ENCODE measurements around the gene EHMT1. TPM values are rescaled to one million over a fixed set of nuclear protein-coding genes. Genes with fewer than 3 reads are reported as not detected.

EHMT1 gene
- 10 to 100 TPM in 5 of 6 donors, 1 to 10 TPM in 1; 6.7 to 45.0 (median 31.5) TPM for polyA plus RNA-seq (ENCODE audit: low read depth in 6 of 6)

GRCh38 chr9:137618105-137619067 lies at the start of gene EHMT1:
Gene EHMT1, plus strand, starts transcription at chr9:137619005. Its CDS starts 24 bp downstream, at chr9:137619029.
- H3K36me3 Mint-ChIP-seq: no peaks in the 10 kb centered on the region
- H3K4me3 Mint-ChIP-seq: peak within 1 kb of the TSS; percentile 85 to 97 (median 94)
- ATAC-seq (ENCODE audit: low read depth in 2 of 2): peak; percentile 81 to 84

GRCh38 chr9:137569609-137570203 lies 49.1 kb upstream of the EHMT1 start:
- H3K27ac Mint-ChIP-seq: peak overlapping the region in 1 of 6 donors; percentile 67
- peaks cover 14 to 25% (median 25%) of the 10 kb centered on the region in 3 donors for H3K4me1 Mint-ChIP-seq

More at GRCh38 chr9:137618105-137619067, at the start of gene EHMT1:
- peaks cover 0 to 2% (median 0%) of the 10 kb centered on the region in 7 donors for H3K9me3 Mint-ChIP-seq
- peaks cover 23 to 48% (median 42%) of the 10 kb centered on the region in 3 donors for H3K4me1 Mint-ChIP-seq
- peak; percentile 94 for DNase-seq
- no peaks in the 10 kb centered on the region for H3K27me3 Mint-ChIP-seq
- peak within 1 kb of the TSS; percentile 85 to 97 (median 90) for H3K27ac Mint-ChIP-seq

GRCh38 chr9:137570566-137570965 lies 48.2 kb upstream of the EHMT1 start:
- Mint-ChIP-seq H3K36me3 (peaks cover 15 to 16% of the 10 kb centered on the region in 2 donors), H3K9me3 (peaks cover 0 to 2% (median 0%) of the 10 kb centered on the region in 7 donors), H3K27ac (peak overlapping the region in 5 of 6 donors; percentile 59 to 91 (median 76)), H3K27me3 (no peaks in the 10 kb centered on the region), H3K4me3 (peak overlapping the region in 2 of 8 donors; percentile 32 to 44), H3K4me1 (peaks cover 18 to 31% (median 29%) of the 10 kb centered on the region in 3 donors)
- ATAC-seq (ENCODE audit: low read depth in 2 of 2): no peak
- no peak for DNase-seq

More at GRCh38 chr9:137569609-137570203, 49.1 kb upstream of the EHMT1 start:
- DNase-seq: no peak
- no peak overlapping the region for H3K4me3 Mint-ChIP-seq
- peaks cover 8 to 9% of the 10 kb centered on the region in 2 donors for H3K36me3 Mint-ChIP-seq
- H3K9me3 Mint-ChIP-seq: peaks cover 0 to 2% (median 0%) of the 10 kb centered on the region in 7 donors
- H3K27me3 Mint-ChIP-seq: no peaks in the 10 kb centered on the region
- no peak for ATAC-seq (ENCODE audit: low read depth in 2 of 2)

- Mint-ChIP-seq H3K4me3 (no peak overlapping the region), H3K9me3 (no peaks in the 10 kb centered on the region), H3K36me3 (peaks cover 17 to 19% of the 10 kb centered on the region in 2 donors), H3K27ac (no peak overlapping the region), H3K4me1 (peaks cover 36 to 50% (median 38%) of the 10 kb centered on the region in 3 donors), H3K27me3 (no peaks in the 10 kb centered on the region)
- DNase-seq: no peak
- ATAC-seq (ENCODE audit: low read depth in 2 of 2): no peak
These were observed 44.6 kb upstream of the EHMT1 start for GRCh38 chr9:137574192-137574591.

GRCh38 chr9:137575364-137575715 lies 43.5 kb upstream of the EHMT1 start:
- Mint-ChIP-seq H3K4me3 (peak overlapping the region in 1 of 8 donors; percentile 75), H3K4me1 (peaks cover 31 to 50% (median 41%) of the 10 kb centered on the region in 3 donors), H3K36me3 (peaks cover 17 to 19% of the 10 kb centered on the region in 2 donors), H3K27me3 (no peaks in the 10 kb centered on the region), H3K9me3 (no peaks in the 10 kb centered on the region), H3K27ac (peak overlapping the region in 1 of 6 donors; percentile 37)
- ATAC-seq (ENCODE audit: low read depth in 2 of 2): no peak
- DNase-seq: no peak

- DNase-seq (no peak), ATAC-seq (ENCODE audit: low read depth in 2 of 2) (no peak)
- Mint-ChIP-seq H3K4me1 (peaks cover 25 to 45% (median 35%) of the 10 kb centered on the region in 3 donors), H3K27me3 (no peaks in the 10 kb centered on the region), H3K9me3 (no peaks in the 10 kb centered on the region), H3K36me3 (peaks cover 17 to 19% of the 10 kb centered on the region in 2 donors), H3K4me3 (peak overlapping the region in 5 of 8 donors; percentile 36 to 75 (median 67)), H3K27ac (peak overlapping the region in 2 of 6 donors; percentile 37 to 47)
These were observed 42.9 kb upstream of the EHMT1 start for GRCh38 chr9:137575716-137576411.

GRCh38 chr9:137578518-137579258 lies 40.1 kb upstream of the EHMT1 start, which contains the start of gene DPH7:
Gene DPH7, minus strand, starts transcription at chr9:137578925. Its CDS starts 148 bp downstream, at chr9:137578777.
- no peaks in the 10 kb centered on the region for H3K27me3 Mint-ChIP-seq
- DNase-seq (peak; percentile 94), ATAC-seq (ENCODE audit: low read depth in 2 of 2) (peak; percentile 98 to 99)
- H3K27ac Mint-ChIP-seq: peak within 1 kb of the TSS in 4 of 6 donors; percentile 34 to 85 (median 63)
- H3K4me3 Mint-ChIP-seq: peak within 1 kb of the TSS; percentile 76 to 93 (median 84)
- H3K9me3 Mint-ChIP-seq: no peaks in the 10 kb centered on the region
- peaks cover 21 to 40% (median 34%) of the 10 kb centered on the region in 3 donors for H3K4me1 Mint-ChIP-seq
- H3K36me3 Mint-ChIP-seq: peaks cover 8 to 12% of the 10 kb centered on the region in 2 donors

- no peak for DNase-seq
- no peak for ATAC-seq (ENCODE audit: low read depth in 2 of 2)
- peak overlapping the region in 3 of 6 donors; percentile 34 to 85 (median 79) for H3K27ac Mint-ChIP-seq
These were observed 39.6 kb upstream of the EHMT1 start for GRCh38 chr9:137579259-137579604.

GRCh38 chr9:137580209-137580953 lies 38.4 kb upstream of the EHMT1 start:
- no peaks in the 10 kb centered on the region for H3K27me3 Mint-ChIP-seq
- ATAC-seq (ENCODE audit: low read depth in 2 of 2) (no peak), DNase-seq (no peak)
- H3K36me3 Mint-ChIP-seq: peaks cover 4 to 7% of the 10 kb centered on the region in 2 donors
- H3K4me1 Mint-ChIP-seq: peaks cover 16 to 33% (median 32%) of the 10 kb centered on the region in 3 donors
- no peak overlapping the region for H3K27ac Mint-ChIP-seq
- no peaks in the 10 kb centered on the region for H3K9me3 Mint-ChIP-seq
- peak overlapping the region in 2 of 8 donors; percentile 50 to 85 for H3K4me3 Mint-ChIP-seq

More at GRCh38 chr9:137579259-137579604, 39.6 kb upstream of the EHMT1 start:
- Mint-ChIP-seq H3K4me3 (peak overlapping the region; percentile 72 to 90 (median 84)), H3K9me3 (no peaks in the 10 kb centered on the region), H3K4me1 (peaks cover 21 to 40% (median 34%) of the 10 kb centered on the region in 3 donors), H3K36me3 (peaks cover 8 to 12% of the 10 kb centered on the region in 2 donors), H3K27me3 (no peaks in the 10 kb centered on the region)

- no peaks in the 10 kb centered on the region for H3K9me3 Mint-ChIP-seq
- DNase-seq (no peak), ATAC-seq (ENCODE audit: low read depth in 2 of 2) (no peak)
- H3K4me1 Mint-ChIP-seq: peaks cover 12 to 28% (median 26%) of the 10 kb centered on the region in 3 donors
- peak overlapping the region in 1 of 8 donors; percentile 50 for H3K4me3 Mint-ChIP-seq
- H3K27ac Mint-ChIP-seq: no peak overlapping the region
- no peaks in the 10 kb centered on the region for H3K27me3 Mint-ChIP-seq
- H3K36me3 Mint-ChIP-seq: peaks cover 0 to 2% of the 10 kb centered on the region in 2 donors
These were observed 37.9 kb upstream of the EHMT1 start for GRCh38 chr9:137580954-137581322.

- Mint-ChIP-seq H3K9me3 (no peaks in the 10 kb centered on the region), H3K4me3 (peak overlapping the region in 2 of 8 donors; percentile 2 to 21), H3K27ac (no peak overlapping the region), H3K4me1 (peaks cover 10 to 21% (median 19%) of the 10 kb centered on the region in 3 donors), H3K27me3 (no peaks in the 10 kb centered on the region), H3K36me3 (peaks cover 0 to 8% of the 10 kb centered on the region in 2 donors)
- DNase-seq: no peak
- ATAC-seq (ENCODE audit: low read depth in 2 of 2): no peak
These were observed 37.2 kb upstream of the EHMT1 start for GRCh38 chr9:137581361-137582285.

Data from naive B cell (primary cell).